ENCODE results near the gene CES1.
"Not testable (repeated sequence)": the region's sequence is repeated elsewhere in the genome, so short reads cannot be mapped to it uniquely, and the experiment has no call there.

DNA sequence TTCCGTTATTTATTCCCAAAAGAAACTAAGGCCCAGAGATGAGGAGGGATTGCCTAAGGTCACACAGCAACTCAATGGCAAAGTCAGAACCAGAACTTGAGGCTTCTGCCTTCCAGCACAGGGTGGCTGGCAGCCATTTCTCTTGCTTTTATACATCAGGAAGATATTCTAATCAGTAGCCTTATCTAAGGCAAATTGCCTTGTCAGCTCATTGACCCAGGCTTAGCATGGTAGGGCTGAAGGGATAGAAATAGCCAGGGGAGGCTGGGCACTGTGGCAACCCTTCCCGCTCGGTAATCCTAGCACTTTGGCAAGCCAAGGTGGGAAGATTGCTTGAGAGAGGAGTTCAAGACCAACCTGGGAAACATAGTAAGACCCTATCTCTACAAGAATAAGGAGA, 2.3 kb upstream of the CES1 start:
- TF ChIP-seq CTCF (conservative IDR thresholded peaks at IDR 0.05; ENCODE audit: low read depth, low read length); EZH2 (IDR thresholded peaks at IDR 0.05; ENCODE audit: borderline replicate concordance, low read depth, low read length, poor library complexity, severe bottlenecking): not testable (repeated sequence)
